PC-3 (cell line): ENCODE results near the gene C5orf63.

Experiments
- EZH2 ChIP-seq: fragments of 300-600 bp; sonication (generic); IDR thresholded peaks from one replicate; pipeline ENCODE4 v1.6.1; 2017; ENCODE audit warnings: antibody characterized with exemption, mild to moderate bottlenecking, low read length; ENCODE audit not compliant: unreplicated experiment
- EZH2phosphoT487 ChIP-seq: fragments of 300-600 bp; sonication (generic); IDR thresholded peaks from 2 replicates; pipeline ENCODE4 v1.6.1; 2018; ENCODE audit warnings: mild to moderate bottlenecking, antibody characterized with exemption, low read length, borderline replicate concordance
- TF ChIP-seq, protein P1 (sequence below): fragments of 300-600 bp; sonication (generic); conservative IDR thresholded peaks from 2 replicates; pipeline ENCODE4 v1.5.1; 2017; ENCODE audit warnings: antibody characterized with exemption, low read depth, mild to moderate bottlenecking, low read length

DNA sequence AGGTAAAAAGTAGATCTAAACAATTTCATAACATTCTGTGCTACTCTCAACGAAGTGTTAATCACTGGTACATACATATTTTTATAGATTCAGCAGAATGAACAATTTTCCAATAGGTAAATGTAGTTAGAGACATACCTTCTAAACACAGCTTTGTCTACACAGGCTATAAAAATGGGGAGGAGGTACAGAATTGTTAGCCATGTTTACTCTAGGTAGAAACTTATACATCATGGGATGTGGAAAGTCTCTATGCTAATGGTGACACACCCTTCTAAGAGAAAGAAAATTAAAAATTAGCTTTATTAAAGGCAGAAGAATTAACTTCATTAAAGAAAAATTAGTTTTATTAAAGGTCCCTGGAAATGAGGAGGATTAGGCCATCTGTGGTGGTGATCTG, 11.8 kb downstream of the C5orf63 start:
- TF ChIP-seq, protein P1, sequence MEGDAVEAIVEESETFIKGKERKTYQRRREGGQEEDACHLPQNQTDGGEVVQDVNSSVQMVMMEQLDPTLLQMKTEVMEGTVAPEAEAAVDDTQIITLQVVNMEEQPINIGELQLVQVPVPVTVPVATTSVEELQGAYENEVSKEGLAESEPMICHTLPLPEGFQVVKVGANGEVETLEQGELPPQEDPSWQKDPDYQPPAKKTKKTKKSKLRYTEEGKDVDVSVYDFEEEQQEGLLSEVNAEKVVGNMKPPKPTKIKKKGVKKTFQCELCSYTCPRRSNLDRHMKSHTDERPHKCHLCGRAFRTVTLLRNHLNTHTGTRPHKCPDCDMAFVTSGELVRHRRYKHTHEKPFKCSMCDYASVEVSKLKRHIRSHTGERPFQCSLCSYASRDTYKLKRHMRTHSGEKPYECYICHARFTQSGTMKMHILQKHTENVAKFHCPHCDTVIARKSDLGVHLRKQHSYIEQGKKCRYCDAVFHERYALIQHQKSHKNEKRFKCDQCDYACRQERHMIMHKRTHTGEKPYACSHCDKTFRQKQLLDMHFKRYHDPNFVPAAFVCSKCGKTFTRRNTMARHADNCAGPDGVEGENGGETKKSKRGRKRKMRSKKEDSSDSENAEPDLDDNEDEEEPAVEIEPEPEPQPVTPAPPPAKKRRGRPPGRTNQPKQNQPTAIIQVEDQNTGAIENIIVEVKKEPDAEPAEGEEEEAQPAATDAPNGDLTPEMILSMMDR, result no peak
- TF ChIP-seq EZH2 (no peak), EZH2phosphoT487 (no peak)
